AG20443 (cell line): Measurements from ENCODE around the gene SEC22C.
"Not testable (repeated sequence)": the region's sequence is repeated elsewhere in the genome, so short reads cannot be mapped to it uniquely, and the experiment has no call there.

Experiments used
- DNase-seq: peaks from one replicate; pipeline ENCODE4 v3.0.0; 2012; ENCODE audit warnings: low spot score, mixed read lengths

SEC22C gene, protein sequence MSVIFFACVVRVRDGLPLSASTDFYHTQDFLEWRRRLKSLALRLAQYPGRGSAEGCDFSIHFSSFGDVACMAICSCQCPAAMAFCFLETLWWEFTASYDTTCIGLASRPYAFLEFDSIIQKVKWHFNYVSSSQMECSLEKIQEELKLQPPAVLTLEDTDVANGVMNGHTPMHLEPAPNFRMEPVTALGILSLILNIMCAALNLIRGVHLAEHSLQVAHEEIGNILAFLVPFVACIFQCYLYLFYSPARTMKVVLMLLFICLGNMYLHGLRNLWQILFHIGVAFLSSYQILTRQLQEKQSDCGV

DNA sequence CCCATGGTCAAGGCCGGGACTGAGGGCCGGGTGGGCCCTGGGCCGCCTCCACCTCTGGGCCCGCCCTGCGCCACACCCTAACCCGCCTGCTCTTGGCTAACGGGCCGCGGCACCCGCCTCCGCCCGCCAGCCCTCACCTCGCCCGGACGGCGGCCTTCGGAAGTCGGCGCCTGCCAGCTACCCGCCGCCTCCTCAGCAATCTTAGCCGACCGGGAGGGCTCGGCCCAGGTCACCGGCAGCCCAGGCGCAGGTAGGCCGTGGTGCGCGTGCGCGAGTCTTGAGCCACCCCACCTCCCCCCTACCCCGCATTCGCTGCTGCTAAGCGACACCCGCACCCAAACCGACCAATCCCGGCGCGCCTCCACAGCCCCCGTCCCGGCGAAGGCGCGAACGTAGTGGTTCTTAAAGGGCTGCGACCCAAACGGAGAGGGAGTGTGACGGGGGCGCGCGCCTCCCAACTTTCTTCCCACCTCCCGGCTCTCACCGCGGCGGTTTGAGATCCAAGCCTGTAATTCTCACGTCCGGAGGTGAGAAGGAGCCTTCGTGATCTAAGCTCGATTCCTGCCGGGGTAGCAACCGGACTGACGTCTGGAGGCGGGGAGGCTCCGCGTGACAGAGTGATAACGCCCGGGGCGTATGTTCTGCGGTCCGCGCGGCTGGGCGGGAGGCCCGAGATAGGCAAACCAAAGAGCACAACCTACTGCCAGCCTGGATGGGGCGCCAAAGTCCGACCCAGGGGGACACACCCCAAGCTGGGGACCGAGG, at the start of gene SEC22C:
SEC22C (minus strand) TSS at position 259 of the 765 bp plus-strand sequence. CDS start 12,921 bp downstream, outside the sequence.
- peak; percentile 100 for DNase-seq

DNA sequence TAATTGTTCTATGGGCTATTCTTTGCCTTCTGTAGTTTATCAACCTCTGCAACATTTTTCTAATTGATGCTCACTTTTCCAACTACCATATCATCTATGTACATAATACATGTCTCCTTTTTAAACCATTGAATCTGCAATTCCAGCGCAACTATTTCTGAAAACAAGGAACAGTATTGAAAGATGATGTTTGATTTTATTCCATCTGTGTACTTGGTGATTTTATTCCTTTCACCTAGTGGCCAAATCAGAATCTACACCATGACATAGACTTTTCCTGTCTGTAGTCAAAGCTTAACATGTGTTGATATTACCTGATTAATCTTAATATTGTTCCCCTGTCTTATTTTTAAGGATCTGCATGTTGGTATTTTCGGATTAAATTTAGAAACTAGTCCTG, 31.7 kb upstream of the SEC22C start:
- no peak for DNase-seq

DNA sequence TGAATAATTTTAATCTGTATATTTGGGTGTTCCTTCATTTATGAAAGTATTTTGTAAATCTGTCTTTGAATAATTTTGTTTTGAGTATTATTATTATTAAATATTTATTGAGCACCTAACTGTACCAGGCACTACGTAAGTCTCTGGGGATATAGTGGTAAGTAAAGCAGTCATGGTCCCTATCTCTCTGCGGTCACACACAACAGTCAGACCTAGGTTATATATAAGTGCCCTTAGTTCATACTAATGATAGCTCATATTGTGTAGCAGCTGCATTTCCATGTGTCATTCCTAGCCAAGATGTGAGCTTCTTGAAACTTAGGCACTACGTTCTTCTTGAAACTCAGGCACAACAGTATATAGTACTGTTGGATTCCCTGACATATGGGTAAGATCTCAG, 31.2 kb upstream of the SEC22C start:
- no peak for DNase-seq

DNA sequence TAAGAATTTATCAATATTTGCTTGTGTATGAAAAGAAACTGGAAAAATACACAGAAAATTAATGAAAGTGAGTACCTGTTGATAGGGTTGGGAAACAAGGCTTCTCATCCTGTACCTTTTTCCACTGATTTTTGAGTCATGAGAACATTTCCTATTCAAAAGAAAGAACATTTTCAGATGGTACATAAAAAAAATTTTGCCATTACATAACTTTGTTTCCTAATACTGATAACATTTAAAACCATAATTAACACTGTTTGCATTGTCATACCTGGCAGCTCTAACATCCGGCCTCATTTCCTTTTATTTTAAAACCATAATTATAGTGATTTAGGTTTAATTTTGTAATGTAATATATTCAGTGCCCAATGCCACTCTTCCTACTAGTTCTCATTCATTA, 30.4 kb upstream of the SEC22C start:
- no peak for DNase-seq

DNA sequence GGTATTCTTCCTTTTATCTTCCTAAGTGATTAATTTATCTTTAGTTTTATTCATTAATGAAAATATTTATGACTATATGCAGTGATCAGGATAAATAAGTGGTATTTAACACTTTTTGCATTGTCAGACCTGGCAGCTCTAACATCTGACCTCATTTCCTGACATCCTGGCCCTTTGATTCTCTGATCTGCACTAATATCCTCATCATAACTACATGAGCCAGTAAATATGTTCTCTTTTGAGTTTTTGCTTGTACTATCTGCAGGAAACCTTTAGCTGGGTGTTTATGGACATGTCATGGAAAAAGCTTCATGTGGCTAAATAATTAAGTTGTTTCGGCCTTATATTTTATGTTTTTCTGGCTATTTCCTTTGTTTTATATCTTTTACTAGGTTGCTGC, 29.2 kb upstream of the SEC22C start:
- DNase-seq, result no peak

DNA sequence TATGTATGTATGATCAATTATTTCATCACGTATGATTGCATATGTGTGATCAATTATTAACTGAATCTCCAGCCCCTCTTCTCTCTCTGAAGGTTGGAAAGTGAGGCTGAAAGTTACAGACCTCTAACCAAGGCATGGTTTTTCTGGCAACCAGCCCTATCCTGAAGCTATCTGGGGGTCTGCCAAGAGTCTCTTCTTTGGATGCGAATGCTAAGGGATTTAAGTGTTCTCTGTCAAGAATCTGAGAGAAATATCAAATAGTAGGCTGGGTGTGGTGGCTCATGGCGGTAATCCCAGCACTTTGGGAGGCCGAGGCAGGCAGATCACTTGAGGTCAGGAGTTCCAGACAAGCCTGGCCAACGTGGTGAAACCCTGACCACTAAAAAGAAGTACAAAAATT, 26.8 kb upstream of the SEC22C start:
- DNase-seq, result peak; percentile 9

DNA sequence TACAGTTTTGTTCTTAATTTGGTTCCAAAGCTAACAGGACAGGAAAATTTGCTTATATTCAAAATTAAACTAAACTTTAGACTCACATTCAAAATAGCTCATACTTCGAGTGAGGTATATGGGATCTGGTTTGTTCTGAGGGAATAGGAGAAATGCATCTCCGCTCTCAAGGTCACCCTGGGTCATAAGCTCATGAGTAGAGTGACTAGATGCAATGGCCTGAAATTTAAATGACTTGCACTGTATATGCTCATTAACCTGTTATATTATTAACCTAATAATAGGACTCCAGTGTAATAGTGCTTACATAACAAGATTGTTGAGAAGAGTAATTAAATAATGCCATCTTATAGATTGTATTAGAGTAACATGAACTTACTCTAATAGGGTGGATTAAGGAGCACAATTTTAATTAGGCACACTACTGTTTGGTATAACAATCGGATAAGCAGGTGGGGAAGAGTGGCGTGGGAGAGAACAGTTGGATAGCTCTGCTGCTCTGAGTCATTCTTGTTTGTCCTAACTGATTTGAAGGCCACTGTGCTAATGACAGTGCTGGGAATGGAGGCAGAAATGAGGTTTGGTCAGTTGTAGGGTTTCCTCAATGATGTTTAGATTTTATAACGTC, 23.9 kb upstream of the SEC22C start:
- peak; percentile 14 for DNase-seq

DNA sequence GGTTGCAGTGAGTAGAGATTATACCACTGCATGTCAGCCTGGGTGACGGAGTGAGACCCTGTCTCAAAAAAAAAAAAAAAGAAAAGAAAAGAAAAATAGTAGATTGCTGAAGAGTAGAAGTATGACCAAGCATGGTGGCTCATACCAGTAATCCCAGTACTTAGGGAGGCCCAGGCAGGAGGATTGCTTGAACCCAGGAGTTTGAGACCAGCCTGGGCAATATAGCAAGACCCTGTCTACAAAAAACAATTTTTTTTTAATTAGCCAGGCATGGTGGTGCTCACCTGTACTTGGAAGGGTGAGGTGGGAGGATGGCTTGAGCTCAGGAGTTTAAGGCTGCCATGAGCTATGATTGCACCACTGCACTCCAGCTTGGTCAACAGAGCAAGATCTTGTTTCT, 21.2 kb upstream of the SEC22C start:
- no peak for DNase-seq

DNA sequence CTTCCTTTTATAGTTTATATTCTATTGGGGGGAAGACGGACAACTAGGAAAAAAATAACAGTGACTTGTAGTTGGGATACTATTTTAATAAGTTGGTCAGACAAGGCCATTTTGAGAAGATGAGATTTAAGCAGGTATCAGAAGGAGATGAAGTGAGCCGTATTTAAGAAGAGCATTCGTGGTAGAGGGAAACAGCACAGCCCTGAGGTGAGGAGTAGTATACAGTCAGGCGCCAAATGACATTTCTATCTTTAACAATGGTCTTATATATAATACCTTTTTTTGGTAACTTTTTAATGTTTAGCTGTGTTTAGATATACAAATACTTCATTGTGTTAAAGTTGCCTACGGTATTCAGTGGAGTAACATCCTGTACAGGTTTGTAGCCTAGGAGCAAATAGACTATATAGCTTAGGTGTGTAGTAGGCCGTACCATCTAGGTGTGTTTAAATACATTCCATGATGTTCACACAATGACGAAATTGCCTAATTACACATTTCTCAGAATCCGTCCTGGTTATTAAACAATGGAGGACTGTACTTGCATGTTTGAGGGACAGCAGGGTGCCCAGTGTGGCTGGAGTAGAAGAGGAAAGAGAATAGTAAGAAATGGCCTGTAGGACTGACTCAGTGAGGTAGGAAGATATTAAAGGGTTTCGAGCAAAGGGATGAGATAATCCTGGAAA, 20.3 kb upstream of the SEC22C start:
- DNase-seq, result no peak

DNA sequence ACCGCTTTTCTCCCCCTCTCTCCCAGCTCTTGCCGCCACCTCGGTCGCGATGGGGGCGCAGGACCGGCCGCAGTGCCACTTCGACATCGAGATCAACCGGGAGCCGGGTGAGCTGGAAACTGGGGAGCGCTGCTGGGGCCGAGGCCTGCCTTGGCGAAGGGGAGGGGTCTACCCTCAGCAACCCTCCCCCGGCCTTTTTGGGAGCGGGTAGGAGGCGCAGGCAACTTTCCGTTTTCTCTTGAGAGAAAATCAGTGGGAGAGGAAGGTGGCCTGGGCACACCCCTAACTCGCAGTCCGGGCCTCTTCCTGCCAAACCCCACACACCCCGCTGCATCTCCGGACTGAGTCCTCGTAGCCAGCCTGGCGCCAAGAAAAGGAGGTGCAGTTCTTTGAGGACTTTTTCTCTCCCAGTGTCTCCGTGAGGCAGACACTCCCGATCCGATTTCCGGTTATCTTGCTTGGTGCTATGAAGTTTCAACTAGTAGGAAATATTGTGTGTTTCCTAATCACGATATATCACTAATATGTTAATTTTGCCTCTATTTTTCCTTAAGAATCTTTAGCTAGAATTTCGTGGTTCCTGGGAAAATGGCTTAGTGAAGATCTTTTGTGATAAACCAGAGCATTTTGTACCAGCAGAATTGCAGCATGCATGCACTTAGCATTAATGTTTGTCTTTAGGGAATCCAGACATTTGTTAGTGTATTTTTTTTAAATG, 19.4 kb upstream of the SEC22C start:
- peak; percentile 69 for DNase-seq

DNA sequence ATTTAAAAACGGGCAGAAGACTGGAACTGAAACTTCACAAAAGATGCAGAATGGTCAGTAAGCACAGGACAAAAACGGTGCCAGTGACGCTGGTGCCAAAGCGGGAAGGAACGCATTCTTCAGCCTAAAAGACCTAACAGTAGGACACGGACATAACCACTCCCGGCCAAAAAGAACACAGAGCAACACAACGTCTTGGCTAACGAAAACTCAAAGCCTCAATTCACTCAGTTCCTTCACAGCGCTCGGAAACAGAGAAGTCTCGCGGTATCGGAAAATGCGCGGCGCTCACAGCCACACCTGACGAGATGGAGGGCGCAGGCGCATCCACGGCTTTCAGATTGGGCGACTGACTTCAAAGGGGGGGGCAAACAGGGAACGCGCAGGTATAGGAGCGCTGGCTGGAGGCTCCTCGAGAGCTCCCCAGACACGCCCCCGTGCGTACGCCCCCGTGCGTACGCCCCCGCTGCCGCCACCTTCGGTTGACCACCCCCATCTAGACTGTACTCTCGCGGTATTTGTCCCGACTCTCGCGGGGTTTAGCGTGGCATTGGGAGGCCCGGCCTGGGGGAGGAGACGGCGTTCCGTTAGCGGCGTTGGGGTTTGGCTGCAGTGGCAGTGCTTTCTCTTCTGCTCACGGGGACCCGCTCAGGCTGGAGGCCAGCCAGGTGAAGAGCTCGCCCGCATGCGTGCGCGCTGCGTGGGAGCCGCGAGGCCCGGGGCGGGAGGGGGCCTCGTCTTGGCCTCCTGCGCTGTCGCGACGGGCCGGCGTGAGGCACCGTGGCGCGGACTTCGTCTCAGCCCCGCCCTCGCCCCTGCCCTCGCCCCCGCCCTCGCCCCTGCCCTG, 18.6 kb upstream of the SEC22C start, which contains the start of gene NKTR:
NKTR (plus strand) TSS at position 576 of the 847 bp plus-strand sequence. CDS start 321 bp downstream, outside the sequence.
- peak; percentile 94 for DNase-seq

DNA sequence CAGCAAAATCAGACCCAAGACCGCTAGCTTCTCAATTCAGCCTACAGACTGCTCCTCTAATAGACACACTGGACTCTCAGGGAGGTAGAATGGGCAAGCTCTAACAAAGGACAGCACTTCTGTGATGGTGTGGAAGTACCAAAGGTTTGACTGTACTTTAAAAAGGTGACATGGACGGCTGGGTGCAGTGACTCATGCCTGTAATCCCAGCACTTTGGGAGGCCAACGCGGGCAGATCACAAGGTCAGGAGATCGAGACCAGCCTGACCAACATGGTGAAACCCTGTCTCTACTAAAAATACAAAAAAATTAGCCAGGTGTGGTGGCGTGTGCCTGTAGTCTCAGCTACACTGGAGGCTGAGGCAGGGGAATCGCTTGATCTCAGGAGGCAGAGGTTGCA, 15.3 kb upstream of the SEC22C start:
- not testable (repeated sequence) for DNase-seq

DNA sequence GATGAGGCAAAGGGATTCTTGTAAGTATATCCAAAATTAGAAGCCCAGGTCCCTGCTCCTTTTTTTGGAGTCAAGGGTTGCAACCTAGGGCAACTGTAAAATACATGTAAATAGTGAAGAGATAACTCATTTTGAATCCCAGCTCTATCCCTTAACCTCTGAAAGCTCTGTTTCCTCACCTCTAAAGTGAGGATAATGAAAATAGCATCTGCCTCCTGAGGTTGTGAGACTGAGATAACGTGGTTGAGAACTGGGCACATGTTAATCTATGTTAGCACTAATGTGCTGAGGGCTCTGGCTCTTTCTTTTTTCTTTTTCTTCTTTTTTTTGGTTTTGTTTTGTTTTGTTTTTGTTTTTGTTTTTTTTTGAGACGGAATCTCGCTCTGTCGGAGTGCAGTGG, 13.9 kb upstream of the SEC22C start:
- DNase-seq, result no peak

DNA sequence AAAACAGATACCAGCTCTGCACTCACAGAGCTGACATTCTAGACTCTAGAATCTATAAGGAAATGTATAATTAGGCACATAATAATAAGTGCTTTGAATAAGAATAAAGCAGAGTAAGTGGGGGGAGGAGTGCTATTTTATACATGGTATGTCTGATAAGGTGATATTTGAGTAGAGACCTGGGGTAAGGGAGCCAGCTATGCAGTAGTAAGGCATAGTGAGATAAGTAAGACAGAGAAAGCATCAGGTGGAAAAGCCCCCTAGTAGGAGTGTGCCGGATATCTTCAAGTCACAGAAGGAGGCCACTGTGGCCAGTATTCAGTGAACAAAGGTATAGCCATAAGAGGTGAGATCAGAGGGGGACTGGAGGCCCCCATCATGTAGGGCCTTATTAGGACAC, 11.9 kb upstream of the SEC22C start:
- no peak for DNase-seq

DNA sequence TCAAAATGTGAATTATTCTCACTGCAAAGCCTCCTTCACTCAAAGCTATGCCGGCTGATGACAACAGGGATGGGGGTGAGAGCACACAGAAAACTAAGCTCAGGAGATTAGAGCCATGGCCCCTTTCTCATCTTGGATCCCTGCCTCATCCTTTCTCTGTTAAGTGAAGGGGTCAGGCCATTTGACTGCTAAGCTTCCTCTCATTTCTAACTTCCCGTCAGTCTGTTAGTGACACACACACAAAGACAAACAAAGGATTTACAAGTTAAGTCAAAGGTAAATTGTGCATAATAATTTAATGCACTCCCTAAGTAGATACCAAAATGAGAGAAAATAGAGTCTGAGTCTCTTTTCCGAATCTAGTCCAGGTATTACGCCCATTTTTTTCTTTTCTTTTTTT, 10.0 kb upstream of the SEC22C start:
- no peak for DNase-seq

DNA sequence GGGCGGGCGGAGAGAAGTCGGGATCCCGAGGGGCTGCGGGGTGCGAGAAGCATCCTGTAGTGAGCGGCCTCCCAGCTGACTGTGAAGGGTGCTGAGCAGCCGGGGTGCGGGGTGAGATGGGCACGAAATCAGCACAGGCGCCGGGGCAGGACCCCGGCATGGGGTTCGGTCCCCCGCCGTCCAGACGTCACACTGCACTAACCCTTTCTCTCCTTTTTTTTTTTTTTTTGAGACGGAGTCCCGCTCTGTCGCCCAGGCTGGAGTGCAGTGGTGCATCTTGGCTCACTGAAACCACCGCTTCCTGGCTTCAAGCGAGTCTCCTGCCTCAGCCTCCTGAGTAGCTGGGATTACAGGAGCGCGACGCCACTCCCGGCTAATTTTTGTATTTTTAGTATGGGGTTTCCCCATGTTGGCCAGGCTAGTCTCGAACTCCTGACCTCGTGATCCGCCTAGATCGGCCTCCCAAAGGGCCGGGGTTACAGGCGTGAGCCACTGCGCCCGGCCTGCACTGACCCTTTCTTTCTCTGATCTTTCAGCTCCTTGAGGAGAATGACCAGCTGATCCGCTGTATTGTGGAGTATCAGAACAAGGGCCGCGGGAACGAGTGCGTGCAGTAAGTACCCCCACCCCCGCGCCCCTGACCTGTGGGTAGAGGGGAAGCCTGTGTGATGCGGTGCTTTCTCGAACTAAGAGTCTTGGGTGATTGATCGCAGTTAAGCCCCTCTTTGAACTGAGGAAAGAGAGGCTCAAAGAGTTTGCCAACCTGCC, 9.4 kb upstream of the SEC22C start:
- DNase-seq, result no peak

DNA sequence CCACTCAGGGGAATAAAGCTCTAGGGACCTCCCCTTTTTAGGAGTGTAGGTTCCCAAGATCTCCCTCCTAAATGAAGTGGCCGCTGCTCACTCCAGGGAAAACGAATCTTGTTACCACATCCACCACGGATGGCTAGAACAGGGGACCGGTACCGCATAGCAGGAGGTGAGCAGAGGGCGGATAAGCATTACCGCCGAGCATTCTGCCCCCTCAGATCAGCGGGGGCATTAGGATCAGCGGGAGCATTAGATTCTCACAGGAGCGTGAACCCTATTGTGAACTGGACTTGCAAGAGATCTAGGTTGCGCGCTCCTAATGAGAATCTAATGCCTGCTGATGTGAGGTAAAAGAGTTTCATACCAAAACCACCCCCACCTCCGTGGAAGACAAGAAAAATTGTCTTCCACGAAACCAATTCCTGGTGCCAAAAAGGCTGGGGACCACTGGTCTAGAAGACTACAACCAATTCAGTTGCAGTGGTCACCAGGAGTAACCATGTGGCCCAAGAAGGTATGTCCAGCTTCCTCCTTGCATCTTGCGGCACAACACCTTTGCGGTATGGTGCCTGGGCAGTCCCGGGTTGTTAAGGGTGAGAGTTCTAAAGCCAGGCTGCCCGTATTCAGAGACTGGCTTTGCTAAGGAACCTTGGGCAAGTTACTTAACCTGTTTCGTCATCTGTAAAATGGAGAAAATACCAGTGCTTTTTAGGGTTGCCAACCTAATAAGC, 7.8 kb upstream of the SEC22C start:
- DNase-seq, result no peak

DNA sequence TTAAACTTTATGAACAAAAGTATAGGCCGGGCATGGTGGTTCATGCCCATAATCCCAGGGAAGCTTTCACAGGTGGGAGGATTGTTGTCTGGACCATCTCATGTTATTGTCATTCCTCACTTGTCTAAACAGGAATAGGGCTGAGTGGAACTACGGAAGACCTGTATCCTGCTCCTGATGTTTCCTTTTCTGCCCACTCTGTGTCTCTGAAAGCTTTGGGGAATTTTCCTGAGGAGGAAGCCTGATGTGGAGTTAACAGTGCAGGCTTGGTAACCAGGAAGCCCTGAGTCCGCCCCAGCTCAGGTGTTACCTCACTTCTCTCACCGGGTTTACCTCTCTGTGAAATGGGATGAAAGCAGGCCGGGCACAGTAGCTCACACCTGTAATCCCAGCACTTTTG, 6.9 kb upstream of the SEC22C start:
- DNase-seq, result no peak

DNA sequence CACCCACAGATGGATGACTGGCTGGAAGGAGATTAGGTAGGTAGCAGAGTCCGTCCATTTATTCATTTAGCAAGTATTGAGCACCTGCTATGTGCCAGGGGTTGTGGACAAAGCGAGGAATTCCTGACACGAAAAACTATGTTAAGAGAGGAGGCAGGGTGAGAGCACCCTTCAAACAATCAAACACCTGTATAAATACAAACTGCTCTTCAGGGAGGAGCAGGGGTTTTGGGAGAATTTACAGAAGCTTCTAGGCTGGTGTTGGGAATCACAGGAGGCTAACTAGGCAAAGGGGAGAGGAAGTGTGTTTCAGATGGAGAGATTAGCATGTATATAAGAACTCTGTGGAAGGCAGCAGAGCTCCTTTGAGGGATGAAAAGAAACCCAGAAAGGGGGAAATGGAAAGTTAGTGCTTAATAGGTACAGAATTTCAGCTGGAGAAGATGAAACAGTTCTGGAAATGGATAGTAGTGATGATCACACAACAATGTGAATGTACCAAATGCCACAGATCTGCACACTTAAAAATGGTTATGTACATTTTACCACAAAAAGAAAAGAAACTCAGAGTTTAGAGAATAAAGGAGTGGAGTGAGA, 805 bp upstream of the SEC22C start:
- no peak for DNase-seq
